SH-SY5Y (cell line): ENCODE results near the gene MBNL1.

Experiments used
- GATA2 ChIP-seq: IDR thresholded peaks from 2 replicates; pipeline ENCODE4 v1.6.1; 2011; ENCODE audit warnings: mild to moderate bottlenecking, low read depth, low read length
- GATA3 ChIP-seq: IDR thresholded peaks from 2 replicates; pipeline ENCODE4 v1.6.1; 2011; ENCODE audit warnings: low read depth, mild to moderate bottlenecking, low read length, moderate library complexity

- TF ChIP-seq GATA2: no peak
- no peak for TF ChIP-seq GATA3
These were observed 4.1 kb downstream of the MBNL1 start for GRCh38 chr3:152272771-152273242.
